GM19328 (cell line): ENCODE measurements around the gene PTGS1.
"Not testable (repeated sequence)": the region's sequence is repeated elsewhere in the genome, so short reads cannot be mapped to it uniquely, and the experiment has no call there.

ENCODE experiments used
- ATAC-seq: cut with Tn5 transposase; IDR thresholded peaks from one replicate; pipeline ENCODE4 v1.9.1; 2021; ENCODE audit warnings: mild to moderate bottlenecking, moderate library complexity; ENCODE audit not compliant: unreplicated experiment

The PTGS1 gene

GRCh38 chr9:122394265-122395125 lies 23.7 kb downstream of the PTGS1 start:
- no peak for ATAC-seq

GRCh38 chr9:122396614-122397148 lies 25.9 kb downstream of the PTGS1 start:
- no peak for ATAC-seq

- no peak for ATAC-seq
Measured at GRCh38 chr9:122397749-122398148, 26.9 kb downstream of the PTGS1 start.

GRCh38 chr9:122398371-122398924 lies 27.6 kb downstream of the PTGS1 start:
- ATAC-seq = no peak

- no peak for ATAC-seq
Measured at GRCh38 chr9:122401896-122402295, 31.1 kb downstream of the PTGS1 start.

- no peak for ATAC-seq
Measured at GRCh38 chr9:122402403-122402871, 31.6 kb downstream of the PTGS1 start.

- no peak for ATAC-seq
Measured at GRCh38 chr9:122402874-122403273, 32.0 kb downstream of the PTGS1 start.

- ATAC-seq = no peak
Measured at GRCh38 chr9:122403381-122404000, 32.7 kb downstream of the PTGS1 start.

- ATAC-seq = not testable (repeated sequence)
Measured at GRCh38 chr9:122405304-122406069, 34.7 kb downstream of the PTGS1 start.

- no peak for ATAC-seq
Measured at GRCh38 chr9:122406070-122406890, 35.5 kb downstream of the PTGS1 start.

- ATAC-seq = not testable (repeated sequence)
Measured at GRCh38 chr9:122414108-122414507, 43.3 kb downstream of the PTGS1 start.

GRCh38 chr9:122418016-122418415 lies 47.2 kb downstream of the PTGS1 start:
- no peak for ATAC-seq

GRCh38 chr9:122420315-122420714 lies 49.5 kb downstream of the PTGS1 start:
- ATAC-seq = no peak

GRCh38 chr9:122425087-122425486 lies 54.3 kb downstream of the PTGS1 start:
- ATAC-seq = no peak

GRCh38 chr9:122426723-122427122 lies 55.9 kb downstream of the PTGS1 start:
- ATAC-seq = no peak

- no peak for ATAC-seq
Measured at GRCh38 chr9:122442568-122442967, 71.7 kb downstream of the PTGS1 start.

- no peak for ATAC-seq
Measured at GRCh38 chr9:122444041-122444733, 73.4 kb downstream of the PTGS1 start.
